ENCODE results near the gene C10orf90. TPM values are rescaled to one million over a fixed set of nuclear protein-coding genes. Genes with fewer than 3 reads are reported as not detected.

Gene C10orf90
- total and polyA plus RNA-seq, 11 donors = not detected

- Histone ChIP-seq H3K27me3 (peaks cover 0 to 15% (median 0%) of the 10 kb centered on the region in 9 donors), H3K4me3 (no peak overlapping the region), H3K27ac (no peak overlapping the region), H3K9me3 (no peaks in the 10 kb centered on the region), H3K36me3 (no peaks in the 10 kb centered on the region), H3K4me1 (no peaks in the 10 kb centered on the region)
- intact Hi-C loops (cut with DNase I) = no loop called here
- no peak for DNase-seq
- TF ChIP-seq POLR2A (IDR thresholded peaks at IDR 0.05) (no peak), CTCF (IDR thresholded peaks at IDR 0.05) (no peak)
- 62 to 79% (median 78%) methylated on average over 3 of the region's 3 CpGs for WGBS, 4 donors
- no peak for ATAC-seq
Observed at GRCh38 chr10:126523071-126523470, 147.4 kb downstream of the C10orf90 start.

GRCh38 chr10:126521399-126521798 is 149.1 kb downstream of the C10orf90 start:
- Histone ChIP-seq H3K4me1 (no peaks in the 10 kb centered on the region), H3K4me3 (no peak overlapping the region), H3K27ac (no peak overlapping the region), H3K27me3 (peaks cover 0 to 15% (median 0%) of the 10 kb centered on the region in 9 donors), H3K9me3 (no peaks in the 10 kb centered on the region), H3K36me3 (no peaks in the 10 kb centered on the region)
- TF ChIP-seq POLR2A (IDR thresholded peaks at IDR 0.05) = no peak
- TF ChIP-seq CTCF (IDR thresholded peaks at IDR 0.05) = no peak
- DNase-seq (no peak), ATAC-seq (no peak)
- intact Hi-C loops (cut with DNase I) = no loop called here
- 71 to 78% (median 76%) methylated on average over 5 of the region's 5 CpGs for WGBS, 4 donors

- no peak for DNase-seq
- intact Hi-C loops (cut with DNase I) = no loop called here
- Histone ChIP-seq H3K9me3 (no peaks in the 10 kb centered on the region), H3K36me3 (no peaks in the 10 kb centered on the region), H3K4me3 (no peak overlapping the region), H3K27me3 (peaks cover 0 to 15% (median 0%) of the 10 kb centered on the region in 9 donors), H3K4me1 (no peaks in the 10 kb centered on the region), H3K27ac (no peak overlapping the region)
- 61 to 73% (median 68%) methylated on average over 7 of the region's 7 CpGs for WGBS, 4 donors
- TF ChIP-seq CTCF (IDR thresholded peaks at IDR 0.05) (no peak), POLR2A (IDR thresholded peaks at IDR 0.05) (no peak)
- ATAC-seq = no peak
Observed at GRCh38 chr10:126520751-126521317, 149.7 kb downstream of the C10orf90 start.

- DNase-seq (no peak), ATAC-seq (no peak)
- 75 to 93% (median 82%) methylated on average over 6 to 7 of the region's 7 CpGs for WGBS, 4 donors
- TF ChIP-seq POLR2A (IDR thresholded peaks at IDR 0.05) (no peak), CTCF (IDR thresholded peaks at IDR 0.05) (no peak)
- no peak overlapping the region for H3K4me3 ChIP-seq
- peaks cover 0 to 9% (median 0%) of the 10 kb centered on the region in 9 donors for H3K27me3 ChIP-seq
- no peaks in the 10 kb centered on the region for H3K9me3 ChIP-seq
- intact Hi-C loops (cut with DNase I) = no loop called here
- no peaks in the 10 kb centered on the region for H3K36me3 ChIP-seq
- no peak overlapping the region for H3K27ac ChIP-seq
- no peaks in the 10 kb centered on the region for H3K4me1 ChIP-seq
Observed at GRCh38 chr10:126519992-126520391, 150.5 kb downstream of the C10orf90 start.
